MM.1S (cell line): ENCODE data around the gene SAXO1.

Source experiments
- CTCF ChIP-seq: fragments of 300-600 bp; sonication (generic); IDR thresholded peaks from 2 replicates; pipeline ENCODE4 v1.5.1; 2016; ENCODE audit warnings: antibody characterized with exemption, low read length, mixed read lengths
- EZH2 ChIP-seq: fragments of 300-600 bp; sonication (generic); optimal IDR thresholded peaks from 2 replicates; pipeline ENCODE3; 2017; ENCODE audit warnings: low read depth, mild to moderate bottlenecking, antibody characterized with exemption, low read length, mixed read lengths
- EZH2phosphoT487 ChIP-seq: fragments of 300-600 bp; sonication (generic); IDR thresholded peaks from 2 replicates; pipeline ENCODE4 v1.6.1; 2018; ENCODE audit warnings: antibody characterized with exemption, low read length

GRCh38 chr9:18947892-18948339 is 85.1 kb downstream of the SAXO1 start:
- TF ChIP-seq CTCF (no peak), EZH2 (no peak), EZH2phosphoT487 (no peak)
